Measurements from ENCODE around the gene KCNN4. TPM values are rescaled to one million over a fixed set of nuclear protein-coding genes. Genes with fewer than 3 reads are reported as not detected.

The KCNN4 gene
- total RNA-seq, 1 experiment from 2014 or later: 29.7 TPM

DNA sequence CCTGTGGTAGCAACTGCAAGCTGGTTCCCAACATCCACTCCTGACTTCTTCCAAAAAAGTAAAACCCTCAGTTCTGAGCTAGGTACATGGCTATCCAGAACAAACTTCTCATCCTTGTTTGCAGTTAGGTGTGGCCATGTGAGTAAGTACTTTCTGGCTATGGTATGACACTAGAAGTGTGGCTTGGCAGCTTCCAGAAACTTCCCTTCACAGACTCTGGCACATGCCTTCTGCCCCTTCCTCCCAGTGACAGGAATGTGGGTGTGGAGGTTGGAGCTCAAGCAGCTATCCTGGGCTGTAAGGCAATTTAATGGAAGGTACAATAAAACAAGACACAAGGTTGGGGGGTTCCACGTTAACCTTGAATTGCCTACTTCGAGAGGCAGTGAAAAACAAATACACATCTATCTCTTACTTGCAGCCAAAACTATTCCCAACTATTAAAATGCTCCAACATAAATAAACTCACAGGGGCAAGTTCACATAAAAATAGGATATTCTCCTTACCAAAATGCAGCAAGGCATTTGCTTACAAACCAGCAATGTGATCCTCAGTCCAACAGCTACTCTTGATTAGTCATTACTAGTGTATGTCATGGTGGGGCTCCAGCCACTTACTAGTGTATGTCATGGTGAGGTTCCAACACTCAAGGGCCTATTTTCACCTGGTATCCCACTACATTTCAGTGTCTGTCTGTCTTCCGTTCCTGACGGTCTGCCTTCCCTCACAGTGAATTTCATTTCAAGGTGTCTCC, 29.1 kb downstream of the KCNN4 start:
- Histone ChIP-seq H3K4me3 (ENCODE audit: low read depth in 2 of 2, low read length in 2 of 2) (no peak overlapping the region), H3K9me3 (ENCODE audit: control insufficient read depth, insufficient read depth, low read depth, low read length) (no peaks in the 10 kb centered on the region), H3K27ac (ENCODE audit: low read length) (no peak overlapping the region), H3K4me1 (ENCODE audit: control insufficient read depth, insufficient read depth, low read length) (peaks cover 13% of the 10 kb centered on the region), H3K36me3 (ENCODE audit: control insufficient read depth, insufficient read depth, low read length) (peaks cover 3% of the 10 kb centered on the region), H3K27me3 (ENCODE audit: control insufficient read depth, insufficient read depth, low read length) (no peaks in the 10 kb centered on the region)
- intact Hi-C loops (cut with micrococcal nuclease; ENCODE audit: unreplicated experiment): no loop called here
- in situ Hi-C loops (cut with HindIII; ENCODE audit: low pct_unique_long_range_greater_than_20kb, low sequenced_read_pairs): no loop called here
- POLR2A ChIA-PET: no interaction called here
- TF ChIP-seq POLR2AphosphoS5 (IDR thresholded peaks at IDR 0.05; ENCODE audit: low read depth, low read length) (no peak), SIN3A (IDR thresholded peaks at IDR 0.05; ENCODE audit: borderline replicate concordance, insufficient read depth, low read depth, low read length) (no peak), TCF7L2 (IDR thresholded peaks at IDR 0.05; ENCODE audit: low read depth, low read length) (no peak)
- TF ChIP-seq, protein P1, sequence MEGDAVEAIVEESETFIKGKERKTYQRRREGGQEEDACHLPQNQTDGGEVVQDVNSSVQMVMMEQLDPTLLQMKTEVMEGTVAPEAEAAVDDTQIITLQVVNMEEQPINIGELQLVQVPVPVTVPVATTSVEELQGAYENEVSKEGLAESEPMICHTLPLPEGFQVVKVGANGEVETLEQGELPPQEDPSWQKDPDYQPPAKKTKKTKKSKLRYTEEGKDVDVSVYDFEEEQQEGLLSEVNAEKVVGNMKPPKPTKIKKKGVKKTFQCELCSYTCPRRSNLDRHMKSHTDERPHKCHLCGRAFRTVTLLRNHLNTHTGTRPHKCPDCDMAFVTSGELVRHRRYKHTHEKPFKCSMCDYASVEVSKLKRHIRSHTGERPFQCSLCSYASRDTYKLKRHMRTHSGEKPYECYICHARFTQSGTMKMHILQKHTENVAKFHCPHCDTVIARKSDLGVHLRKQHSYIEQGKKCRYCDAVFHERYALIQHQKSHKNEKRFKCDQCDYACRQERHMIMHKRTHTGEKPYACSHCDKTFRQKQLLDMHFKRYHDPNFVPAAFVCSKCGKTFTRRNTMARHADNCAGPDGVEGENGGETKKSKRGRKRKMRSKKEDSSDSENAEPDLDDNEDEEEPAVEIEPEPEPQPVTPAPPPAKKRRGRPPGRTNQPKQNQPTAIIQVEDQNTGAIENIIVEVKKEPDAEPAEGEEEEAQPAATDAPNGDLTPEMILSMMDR (IDR thresholded peaks at IDR 0.05): no peak
- TF ChIP-seq, protein P2, sequence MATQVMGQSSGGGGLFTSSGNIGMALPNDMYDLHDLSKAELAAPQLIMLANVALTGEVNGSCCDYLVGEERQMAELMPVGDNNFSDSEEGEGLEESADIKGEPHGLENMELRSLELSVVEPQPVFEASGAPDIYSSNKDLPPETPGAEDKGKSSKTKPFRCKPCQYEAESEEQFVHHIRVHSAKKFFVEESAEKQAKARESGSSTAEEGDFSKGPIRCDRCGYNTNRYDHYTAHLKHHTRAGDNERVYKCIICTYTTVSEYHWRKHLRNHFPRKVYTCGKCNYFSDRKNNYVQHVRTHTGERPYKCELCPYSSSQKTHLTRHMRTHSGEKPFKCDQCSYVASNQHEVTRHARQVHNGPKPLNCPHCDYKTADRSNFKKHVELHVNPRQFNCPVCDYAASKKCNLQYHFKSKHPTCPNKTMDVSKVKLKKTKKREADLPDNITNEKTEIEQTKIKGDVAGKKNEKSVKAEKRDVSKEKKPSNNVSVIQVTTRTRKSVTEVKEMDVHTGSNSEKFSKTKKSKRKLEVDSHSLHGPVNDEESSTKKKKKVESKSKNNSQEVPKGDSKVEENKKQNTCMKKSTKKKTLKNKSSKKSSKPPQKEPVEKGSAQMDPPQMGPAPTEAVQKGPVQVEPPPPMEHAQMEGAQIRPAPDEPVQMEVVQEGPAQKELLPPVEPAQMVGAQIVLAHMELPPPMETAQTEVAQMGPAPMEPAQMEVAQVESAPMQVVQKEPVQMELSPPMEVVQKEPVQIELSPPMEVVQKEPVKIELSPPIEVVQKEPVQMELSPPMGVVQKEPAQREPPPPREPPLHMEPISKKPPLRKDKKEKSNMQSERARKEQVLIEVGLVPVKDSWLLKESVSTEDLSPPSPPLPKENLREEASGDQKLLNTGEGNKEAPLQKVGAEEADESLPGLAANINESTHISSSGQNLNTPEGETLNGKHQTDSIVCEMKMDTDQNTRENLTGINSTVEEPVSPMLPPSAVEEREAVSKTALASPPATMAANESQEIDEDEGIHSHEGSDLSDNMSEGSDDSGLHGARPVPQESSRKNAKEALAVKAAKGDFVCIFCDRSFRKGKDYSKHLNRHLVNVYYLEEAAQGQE (IDR thresholded peaks at IDR 0.05; ENCODE audit: insufficient read depth in 1 of 2, low read depth in 2 of 2, low read length in 1 of 2): no peak
- no TSS peak for BruUV-seq (replicated peaks)
- CTCF ChIA-PET: no interaction called here
- ATAC-seq (no peak), DNase-seq (ENCODE audit: low read depth, low spot score) (no peak)

- no TSS peak for BruUV-seq (replicated peaks)
- peaks cover 6% of the 10 kb centered on the region for H3K4me1 ChIP-seq (ENCODE audit: control insufficient read depth, insufficient read depth, low read length)
- H3K27ac ChIP-seq (ENCODE audit: low read length): no peak overlapping the region
- intact Hi-C loops (cut with micrococcal nuclease; ENCODE audit: unreplicated experiment) (no loop called here), in situ Hi-C loops (cut with HindIII; ENCODE audit: low pct_unique_long_range_greater_than_20kb, low sequenced_read_pairs) (no loop called here)
- H3K4me3 ChIP-seq (ENCODE audit: low read depth in 2 of 2, low read length in 2 of 2): no peak overlapping the region
- DNase-seq (ENCODE audit: low read depth, low spot score): no peak
- ATAC-seq: no peak
- H3K27me3 ChIP-seq (ENCODE audit: control insufficient read depth, insufficient read depth, low read length): no peaks in the 10 kb centered on the region
- TF ChIP-seq POLR2AphosphoS5 (IDR thresholded peaks at IDR 0.05; ENCODE audit: low read depth, low read length) (no peak), TCF7L2 (IDR thresholded peaks at IDR 0.05; ENCODE audit: low read depth, low read length) (no peak), SIN3A (IDR thresholded peaks at IDR 0.05; ENCODE audit: borderline replicate concordance, insufficient read depth, low read depth, low read length) (no peak)
- TF ChIP-seq, protein P2 (IDR thresholded peaks at IDR 0.05; ENCODE audit: insufficient read depth in 1 of 2, low read depth in 2 of 2, low read length in 1 of 2): no peak
- peaks cover 10% of the 10 kb centered on the region for H3K36me3 ChIP-seq (ENCODE audit: control insufficient read depth, insufficient read depth, low read length)
- no peaks in the 10 kb centered on the region for H3K9me3 ChIP-seq (ENCODE audit: control insufficient read depth, insufficient read depth, low read depth, low read length)
- POLR2A ChIA-PET: interaction anchor here (0.5 kb wide), 1 partner anchor 80 kb away, joined by 3 read pairs; the partner anchor contains the start of gene PLAUR
- CTCF ChIA-PET: no interaction called here
Measured at GRCh38 chr19:43749898-43750297, 30.9 kb downstream of the KCNN4 start.
